HCT116 (cell line): ENCODE data around the gene COL21A1. TPM values are rescaled to one million over a fixed set of nuclear protein-coding genes. Genes with fewer than 3 reads are reported as not detected.

Source experiments
- ATAC-seq: fragments of 200-7000 bp; cut with Tn5 transposase; 2 replicates; pipeline ENCODE4 v1.9.1; 2020; ENCODE audit warnings: mild to moderate bottlenecking, moderate library complexity
- BruUV-seq: library from RNA; stranded (reverse); fragments of 400-500 nt; replicated peaks from 2 replicates; lab custom pipeline; 2021; lab: Mats Ljungman, UMichigan
- CTCF ChIA-PET: fragments of 300-600 bp; sonication (Branson Sonifier 250); formaldehyde crosslinking; loops from one replicate; lab custom pipeline; 2021; ENCODE audit warnings: antibody characterized with exemption; lab: Charles Lee
- POLR2A ChIA-PET: fragments of 300-600, 350-600 bp; sonication (Branson Sonifier 250); formaldehyde crosslinking; loops from one replicate; lab custom pipeline; 2021; ENCODE audit warnings: antibody characterized with exemption; lab: Charles Lee
- RAD21 ChIA-PET, 2 experiments: fragments of 300-600 bp; sonication (Branson Sonifier 250); formaldehyde crosslinking; loops; one replicate each; lab custom pipeline; 2023; ENCODE audit warnings: low total read pairs in 2 of 2; ENCODE audit not compliant: uncharacterized antibody in 2 of 2, unreplicated experiment in 2 of 2, low non-redundant PET in 1 of 2; lab: Charles Lee
- DNase-seq: peaks from one replicate; pipeline ENCODE4 v3.0.0-alpha.2; 2010; ENCODE audit warnings: low read depth, low spot score
- H2AFZ ChIP-seq: fragments of 200-600 bp; shearing (Covaris generic), sonication (generic); 2 replicates; pipeline ENCODE4 v1.6.1; 2017; ENCODE audit warnings: low read depth, mixed run types, mixed read lengths, antibody characterized with exemption, low read length; ENCODE audit not compliant: poor library complexity, severe bottlenecking
- H3K27ac ChIP-seq: 2 replicates; pipeline ENCODE4 v1.5.1; 2012; ENCODE audit warnings: low read depth, low read length
- H3K27me3 ChIP-seq: fragments of 200-600 bp; sonication (generic); 2 replicates; pipeline ENCODE4 v1.6.1; 2016; ENCODE audit warnings: mixed run types, low read length, mixed read lengths; ENCODE audit not compliant: insufficient read depth
- H3K36me3 ChIP-seq, 2 experiments: fragments of 200-500 bp in 1 of 2; fragments of 200-600 bp in 1 of 2; sonication (Bioruptor generic) in 1 of 2; sonication (generic) in 1 of 2; 2 replicates each; pipeline versions ENCODE4 v1.5.1 to v1.6.1; 2014 to 2016; ENCODE audit warnings: low read length in 2 of 2, inconsistent platforms in 1 of 2, mixed read lengths in 1 of 2, mixed run types in 1 of 2; ENCODE audit not compliant: insufficient read depth in 2 of 2, control insufficient read depth in 1 of 2
- H3K4me1 ChIP-seq, 2 experiments: fragments of 200-600 bp in 1 of 2; sonication (generic) in 1 of 2; 2 replicates each; pipeline versions ENCODE4 v1.5.1 to v1.6.1; 2012 to 2017; ENCODE audit warnings: low read length in 2 of 2, inconsistent platforms in 1 of 2, mild to moderate bottlenecking in 1 of 2, mixed read lengths in 1 of 2, mixed run types in 1 of 2, moderate library complexity in 1 of 2; ENCODE audit not compliant: insufficient read depth in 2 of 2, control insufficient read depth in 1 of 2
- H3K4me2 ChIP-seq: fragments of 200-600 bp; sonication (generic); 2 replicates; pipeline ENCODE4 v1.6.1; 2017; ENCODE audit warnings: mixed run types, low read length, mixed read lengths
- H3K4me3 ChIP-seq, 2 experiments: fragments of 200-600 bp in 1 of 2; sonication (generic) in 1 of 2; replicated peaks in 1 of 2; 2 replicates each; pipeline ENCODE4 v1.5.1; 2011 to 2016; ENCODE audit warnings: low read length in 2 of 2, control low read depth in 1 of 2, low read depth in 1 of 2, mild to moderate bottlenecking in 1 of 2, mixed read lengths in 1 of 2, mixed run types in 1 of 2
- H3K79me2 ChIP-seq: fragments of 200-600 bp; sonication (generic); 2 replicates; pipeline ENCODE4 v1.6.1; 2017; ENCODE audit warnings: mild to moderate bottlenecking, mixed run types, low read length, moderate library complexity, mixed read lengths; ENCODE audit not compliant: insufficient read depth
- H3K9ac ChIP-seq: fragments of 200-600 bp; sonication (generic); 2 replicates; pipeline ENCODE4 v1.6.1; 2016; ENCODE audit warnings: low read length, mixed read lengths
- H3K9me2 ChIP-seq: fragments of 200-600 bp; sonication (generic), shearing (Covaris generic); 2 replicates; pipeline ENCODE4 v1.6.1; 2017; ENCODE audit warnings: mixed run types, mild to moderate bottlenecking, moderate library complexity; ENCODE audit not compliant: insufficient read depth
- H3K9me3 ChIP-seq, 2 experiments: fragments of 200-500 bp in 1 of 2; fragments of 200-600 bp in 1 of 2; sonication (Bioruptor generic) in 1 of 2; sonication (generic) in 1 of 2; 2 replicates each; pipeline ENCODE4 v1.6.1; 2014 to 2017; ENCODE audit warnings: low read length in 2 of 2, mixed read lengths in 2 of 2, inconsistent platforms in 1 of 2, low read depth in 1 of 2, mild to moderate bottlenecking in 1 of 2, mixed run types in 1 of 2, moderate library complexity in 1 of 2; ENCODE audit not compliant: control insufficient read depth in 1 of 2, insufficient read depth in 1 of 2
- H4K20me1 ChIP-seq: fragments of 200-600 bp; sonication (generic), shearing (Covaris generic); 2 replicates; pipeline ENCODE4 v1.6.1; 2017; ENCODE audit warnings: mixed run types, mild to moderate bottlenecking, moderate library complexity; ENCODE audit not compliant: insufficient read depth
- ATF3 ChIP-seq: IDR thresholded peaks from 2 replicates; pipeline ENCODE4 v1.6.1; 2012
- CEBPB ChIP-seq: IDR thresholded peaks from 2 replicates; pipeline ENCODE4 v1.6.1; 2012; ENCODE audit warnings: low read depth
- ELF1 ChIP-seq: IDR thresholded peaks from 2 replicates; pipeline ENCODE4 v1.6.1; 2012; ENCODE audit warnings: low read depth, borderline replicate concordance
- EZH2 ChIP-seq: fragments of 200-600 bp; sonication (generic); IDR thresholded peaks from 2 replicates; pipeline ENCODE4 v1.6.1; 2017; ENCODE audit warnings: antibody characterized with exemption, mixed run types
- RAD21 ChIP-seq: IDR thresholded peaks from 2 replicates; pipeline ENCODE4 v1.6.1; 2012; ENCODE audit warnings: low read depth, mild to moderate bottlenecking
- REST ChIP-seq: IDR thresholded peaks from 2 replicates; pipeline ENCODE4 v1.6.1; 2012; ENCODE audit warnings: low read depth
- SIN3A ChIP-seq: IDR thresholded peaks from 2 replicates; pipeline ENCODE4 v1.6.1; 2012; ENCODE audit warnings: low read depth
- SP1 ChIP-seq: IDR thresholded peaks from 2 replicates; pipeline ENCODE4 v1.6.1; 2012; ENCODE audit warnings: low read depth
- TCF7L2 ChIP-seq: IDR thresholded peaks from 2 replicates; pipeline ENCODE4 v1.7.0; 2011; ENCODE audit warnings: borderline replicate concordance, inconsistent platforms; ENCODE audit not compliant: insufficient read depth, insufficient read length; ENCODE audit errors: extremely low read depth
- ZNF274 ChIP-seq: fragments of 200-500 bp; sonication (Bioruptor generic); IDR thresholded peaks from 2 replicates; pipeline ENCODE4 v1.6.1; 2014; ENCODE audit warnings: mild to moderate bottlenecking, low read depth, low read length, inconsistent platforms
- intact Hi-C: fragments of 100-400 bp; cut with micrococcal nuclease; formaldehyde crosslinking; loops from 2 replicates; pipeline ENCODE4 v1.10.0; 2022
- total RNA-seq: library from RNA; stranded (reverse); gene quantifications from one replicate; pipeline ENCODE4 v1.2.1, GENCODE V29; 2021; ENCODE audit not compliant: unreplicated experiment

Gene COL21A1
- total RNA-seq, 1 experiment from 2014 or later, result not detected

GRCh38 chr6:56160489-56160888 is 86.9 kb downstream of the COL21A1 start:
- Histone ChIP-seq H3K79me2 (no peaks in the 10 kb centered on the region), H3K9me2 (no peaks in the 10 kb centered on the region), H3K36me3 (no peaks in the 10 kb centered on the region), H4K20me1 (no peaks in the 10 kb centered on the region), H3K27me3 (no peaks in the 10 kb centered on the region), H3K4me3 (no peak overlapping the region), H2AFZ (no peak overlapping the region), H3K9ac (no peak overlapping the region), H3K27ac (no peak overlapping the region), H3K4me1 (no peaks in the 10 kb centered on the region), H3K4me2 (no peak overlapping the region), H3K9me3 (no peaks in the 10 kb centered on the region)
- ChIA-PET RAD21 (no interaction called here), CTCF (no interaction called here), POLR2A (no interaction called here)
- intact Hi-C loops, result no loop called here
- no peak for TF ChIP-seq TCF7L2
- no peak for TF ChIP-seq SP1
- TF ChIP-seq ZNF274, result no peak
- TF ChIP-seq RAD21, result no peak
- TF ChIP-seq SIN3A, result no peak
- no peak for TF ChIP-seq REST
- no peak for TF ChIP-seq CEBPB
- TF ChIP-seq ATF3, result no peak
- no peak for TF ChIP-seq EZH2
- TF ChIP-seq ELF1, result no peak
- DNase-seq (no peak), ATAC-seq (no peak)
- BruUV-seq, result no TSS peak
